K562 (cell line): ENCODE results near the gene ADORA1. TPM values are rescaled to one million over a fixed set of nuclear protein-coding genes. Genes with fewer than 3 reads are reported as not detected.
A peak's percentile ranks its signal among the peaks of the same experiment; 100 is the strongest.

Source experiments
- ATAC-seq: fragments of 200-7000 bp; cut with Tn5 transposase; 3 replicates; pipeline ENCODE4 v1.9.1; 2020; ENCODE audit warnings: moderate library complexity
- BruUV-seq: library from RNA; stranded (reverse); fragments of 400-500 nt; replicated peaks from 2 replicates; lab custom pipeline; 2021; lab: Mats Ljungman, UMichigan
- CTCF ChIA-PET: fragments of 300-600 bp; formaldehyde crosslinking; extraction: SDS; loops from one replicate; lab custom pipeline; 2021; ENCODE audit warnings: low intra/inter-chr PET ratio; lab: Yijun Ruan, JAX
- POLR2A ChIA-PET: fragments of 300-600, 350-650 bp; sonication (Branson Sonifier 250); formaldehyde crosslinking; extraction: SDS; loops from one replicate; lab custom pipeline; 2021; ENCODE audit warnings: antibody characterized with exemption, inconsistent platforms; lab: Yijun Ruan, JAX
- DNase-seq, 4 experiments: peaks; one replicate each; pipeline versions ENCODE4 v3.0.0 to v3.0.0-alpha.2; 2011 to 2018; ENCODE audit warnings: low spot score in 3 of 4, mixed read lengths in 3 of 4; ENCODE audit errors: extremely low read depth in 1 of 4
- FAIRE-seq: peaks from 2 replicates; lab custom pipeline; 2011; peaks lifted over from hg19 to GRCh38; lab: Jason Lieb, UNC
- H2AFZ ChIP-seq: 2 replicates; pipeline ENCODE4 v1.6.0; 2011; ENCODE audit warnings: low read depth, low read length, control low read depth, inconsistent platforms
- H3K27ac ChIP-seq: fragments of 200-600 bp; 3 replicates; pipeline ENCODE4 v1.8.0; 2011; ENCODE audit warnings: low read depth, mild to moderate bottlenecking, control low read depth, inconsistent platforms, low read length, moderate library complexity, mixed read lengths; ENCODE audit errors: extremely low read depth
- H3K27me3 ChIP-seq, 2 experiments: fragments of 300-600 bp in 1 of 2; 2 replicates in 1 of 2; 3 replicates in 1 of 2; pipeline versions ENCODE4 v1.6.0 to v1.8.0; 2011; ENCODE audit warnings: inconsistent platforms in 2 of 2, low read length in 2 of 2, mild to moderate bottlenecking in 1 of 2, mixed read lengths in 1 of 2, moderate library complexity in 1 of 2; ENCODE audit not compliant: control insufficient read depth in 2 of 2, insufficient read depth in 2 of 2
- H3K36me3 ChIP-seq: fragments of 300-600 bp; 3 replicates; pipeline ENCODE4 v1.8.0; 2011; ENCODE audit warnings: mild to moderate bottlenecking, low read length, inconsistent platforms; ENCODE audit not compliant: control insufficient read depth, insufficient read depth
- H3K4me1 ChIP-seq, 2 experiments: fragments of 200-600 bp in 1 of 2; replicated peaks in 1 of 2; 2 replicates in 1 of 2; 3 replicates in 1 of 2; pipeline versions ENCODE4 v1.5.1 to v1.8.0; 2011; ENCODE audit warnings: inconsistent platforms in 2 of 2, low read length in 2 of 2, mild to moderate bottlenecking in 1 of 2, mixed read lengths in 1 of 2, moderate library complexity in 1 of 2; ENCODE audit not compliant: control insufficient read depth in 2 of 2, insufficient read depth in 2 of 2
- H3K4me2 ChIP-seq: 2 replicates; pipeline ENCODE4 v1.6.1; 2011; ENCODE audit warnings: low read length, control low read depth, inconsistent platforms, mixed read lengths; ENCODE audit not compliant: insufficient read depth
- H3K4me3 ChIP-seq: fragments of 200-600 bp; sonication (generic), shearing (Covaris generic); 2 replicates; pipeline ENCODE4 v1.5.1; 2016; ENCODE audit warnings: control low read depth, inconsistent platforms
- H3K79me2 ChIP-seq: fragments of 200-600 bp; 3 replicates; pipeline ENCODE4 v1.8.0; 2011; ENCODE audit warnings: low read length, inconsistent platforms; ENCODE audit not compliant: control insufficient read depth, insufficient read depth
- H3K9ac ChIP-seq, 2 experiments: 2 replicates each; pipeline versions ENCODE4 v1.6.0 to v1.6.1; 2011; ENCODE audit warnings: low read depth in 2 of 2, low read length in 2 of 2, control low read depth in 1 of 2, inconsistent platforms in 1 of 2, mild to moderate bottlenecking in 1 of 2, mixed read lengths in 1 of 2; ENCODE audit not compliant: insufficient read depth in 1 of 2
- H3K9me1 ChIP-seq: one replicate; pipeline ENCODE4 v1.6.0; 2011; ENCODE audit warnings: inconsistent platforms, mild to moderate bottlenecking, low read length, moderate library complexity; ENCODE audit not compliant: control insufficient read depth, insufficient read depth
- H3K9me3 ChIP-seq: replicated peaks from 2 replicates; pipeline ENCODE4 v1.5.1; 2011; ENCODE audit warnings: low read depth, low read length, inconsistent platforms; ENCODE audit not compliant: control insufficient read depth, insufficient read depth
- H4K20me1 ChIP-seq: replicated peaks from 2 replicates; pipeline ENCODE4 v1.6.1; 2011; ENCODE audit warnings: low read length, inconsistent platforms, mixed read lengths; ENCODE audit not compliant: control insufficient read depth, insufficient read depth
- RCOR1 ChIP-seq, 2 experiments: IDR thresholded peaks; 2 replicates each; pipeline ENCODE4 v1.6.1; 2012; ENCODE audit warnings: low read depth in 2 of 2, low read length in 2 of 2, borderline replicate concordance in 1 of 2, improper control_type of control experiment in 1 of 2
- TRIM24 ChIP-seq, 2 experiments: fragments of 450-650 bp; IDR thresholded peaks; 2 replicates each; pipeline ENCODE4 v1.6.1; 2016
- WGBS: fragments of 100-300 bp; shearing (Covaris generic); methylation state at CpG from one replicate; pipeline ENCODE4 v1.1.6; 2016; ENCODE audit warnings: low coverage, mixed read lengths; ENCODE audit not compliant: insufficient coverage; ENCODE audit errors: missing lambda C conversion rate; 5-methylcytosine and 5-hydroxymethylcytosine counted together
- in situ Hi-C: fragments of 300-500 bp; cut with MboI; formaldehyde crosslinking; loops from 4 replicates; pipeline ENCODE4 v1.15.0; 2018; ENCODE audit warnings: inconsistent platforms, mixed read lengths
- intact Hi-C: fragments of 100-400 bp; cut with micrococcal nuclease; formaldehyde crosslinking; loops from 2 replicates; pipeline ENCODE4 v1.14.2; 2022
- polyA plus RNA-seq, 8 experiments: library from polyadenylated mRNA; depleted of rRNA in 4 of 8; stranded (reverse) in 5 of 8; unstranded in 3 of 8; fragments of >200 nt; fragmentation: Nextera tagmentation in 2 of 8; fragmentation: Illumina TruSeq in 1 of 8; extraction: Ambion mirVana in 2 of 8; extraction: Trizol in 1 of 8; gene quantifications; 2 replicates each; pipeline versions ENCODE4 v1.2.1 to v1.2.3, GENCODE V29; 2011 to 2014; ENCODE audit warnings: inconsistent platforms in 1 of 8, missing spikeins in 1 of 8
- total RNA-seq, 7 experiments: library from RNA; depleted of rRNA in 6 of 7; stranded (reverse); fragments of >200 nt in 6 of 7; fragmentation: Illumina TruSeq in 2 of 7; extraction: Trizol in 2 of 7; gene quantifications; 2 replicates each; pipeline versions ENCODE4 v1.2.1 to v1.2.3, GENCODE V29; 2011 to 2021; ENCODE audit warnings: low replicate concordance in 1 of 7
- TF ChIP-seq, protein P1 (sequence below), 2 experiments: fragments of 200-800 bp in 1 of 2; sonication (Bioruptor generic) in 1 of 2; sonication (generic) in 1 of 2; formaldehyde crosslinking in 1 of 2; IDR thresholded peaks in 1 of 2; conservative IDR thresholded peaks in 1 of 2; 2 replicates each; pipeline versions ENCODE4 v1.5.0 to v1.6.1; 2016 to 2020; ENCODE audit warnings: missing compliant biosample characterization in 1 of 2, missing genetic modification characterization in 1 of 2, missing genetic modification reagents in 1 of 2

ADORA1 gene
- total and polyA plus RNA-seq, 9 of the 15 experiments (the other 6 are each of a cell fraction or from before 2014, with no cell fraction given), result not detected

DNA sequence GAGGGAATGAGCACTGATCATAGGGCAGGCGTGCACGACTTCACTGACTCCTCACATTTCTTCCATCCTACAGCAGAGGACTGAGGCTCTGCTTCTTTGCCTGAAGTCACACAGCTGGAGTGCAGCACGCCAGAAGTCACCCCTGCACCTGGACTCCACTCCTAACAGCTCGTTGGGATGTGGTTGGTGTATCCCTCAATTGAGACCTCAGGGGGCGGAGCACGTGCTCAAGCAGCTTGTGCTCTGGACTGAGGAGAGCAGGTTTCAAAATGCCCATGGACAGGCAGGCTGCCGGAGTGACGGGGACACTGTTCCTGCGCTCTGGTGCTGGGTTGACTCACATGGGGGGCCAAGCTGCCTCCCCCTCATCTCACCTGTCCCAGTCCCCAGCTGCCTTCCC, 88.0 kb downstream of the ADORA1 start:
- no peak overlapping the region for H3K4me3 ChIP-seq
- in situ Hi-C loops, result loop anchor here (5.0 kb wide), 1 partner anchor 183 kb away; no protein-coding TSS in a partner anchor
- FAIRE-seq, result no peak

More for the DNA sequence above, 88.0 kb downstream of the ADORA1 start:
- peaks cover 14% of the 10 kb centered on the region for H4K20me1 ChIP-seq
- no peaks in the 10 kb centered on the region for H3K9me1 ChIP-seq
- H2AFZ ChIP-seq, result no peak overlapping the region
- CTCF ChIA-PET, result interaction anchor here (0.7 to 2.4 kb wide), 5 partner anchors 49 to 1572 kb away, joined by 3 to 24 read pairs (median 10); no protein-coding TSS in a partner anchor
- ATAC-seq, result no peak
- no peak for TF ChIP-seq RCOR1 (IDR thresholded peaks at IDR 0.05; ENCODE audit: borderline replicate concordance in 1 of 2, low read depth in 2 of 2, low read length in 2 of 2)
- TF ChIP-seq, protein P1, sequence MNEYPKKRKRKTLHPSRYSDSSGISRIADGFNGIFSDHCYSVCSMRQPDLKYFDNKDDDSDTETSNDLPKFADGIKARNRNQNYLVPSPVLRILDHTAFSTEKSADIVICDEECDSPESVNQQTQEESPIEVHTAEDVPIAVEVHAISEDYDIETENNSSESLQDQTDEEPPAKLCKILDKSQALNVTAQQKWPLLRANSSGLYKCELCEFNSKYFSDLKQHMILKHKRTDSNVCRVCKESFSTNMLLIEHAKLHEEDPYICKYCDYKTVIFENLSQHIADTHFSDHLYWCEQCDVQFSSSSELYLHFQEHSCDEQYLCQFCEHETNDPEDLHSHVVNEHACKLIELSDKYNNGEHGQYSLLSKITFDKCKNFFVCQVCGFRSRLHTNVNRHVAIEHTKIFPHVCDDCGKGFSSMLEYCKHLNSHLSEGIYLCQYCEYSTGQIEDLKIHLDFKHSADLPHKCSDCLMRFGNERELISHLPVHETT (CRISPR knock-in tag; conservative IDR thresholded peaks at IDR 0.05 in 1 of 2, IDR thresholded peaks at IDR 0.05 in 1 of 2), result 0 out of 4 replicates have a peak, but pooled peaks of 1 of the 2 experiments have one; percentile 26
- TF ChIP-seq TRIM24 (IDR thresholded peaks at IDR 0.05), result no peak
- H3K36me3 ChIP-seq, result no peaks in the 10 kb centered on the region
- no peaks in the 10 kb centered on the region for H3K9me3 ChIP-seq
- intact Hi-C loops, result no loop called here
- BruUV-seq, result no TSS peak
- H3K79me2 ChIP-seq, result no peaks in the 10 kb centered on the region
- H3K9ac ChIP-seq, result no peak overlapping the region
- DNase-seq, result no peak
- H3K4me2 ChIP-seq, result no peak overlapping the region
- no peaks in the 10 kb centered on the region for H3K4me1 ChIP-seq
- H3K27me3 ChIP-seq, result peaks cover 17 to 61% of the 10 kb centered on the region in 2 experiments
- POLR2A ChIA-PET, result interaction anchor here (0.6 to 1.9 kb wide), 9 partner anchors 13 to 185 kb away, joined by 3 to 6 read pairs (median 3); no protein-coding TSS in a partner anchor
- WGBS, result 4% methylated on average over 9 of the region's 9 CpGs
- H3K27ac ChIP-seq, result no peak overlapping the region
